ENCODE results near the gene EIPR1.

- no peak for TF ChIP-seq CTCF (IDR thresholded peaks at IDR 0.05; ENCODE audit: extremely low read depth in 1 of 2, insufficient read depth in 1 of 2, low read depth in 1 of 2, low read length in 2 of 2)
- no peak for TF ChIP-seq POLR2A (IDR thresholded peaks at IDR 0.05; ENCODE audit: low read depth, low read length)
- TF ChIP-seq EZH2 (IDR thresholded peaks at IDR 0.05; ENCODE audit: borderline replicate concordance, low read depth, low read length, severe bottlenecking): no peak
- no peak for TF ChIP-seq MAX (IDR thresholded peaks at IDR 0.05; ENCODE audit: insufficient read depth, insufficient read length)
- no peak for TF ChIP-seq MYC (IDR thresholded peaks at IDR 0.05; ENCODE audit: low read depth, low read length)
These were observed 109.0 kb downstream of the EIPR1 start for GRCh38 chr2:3268705-3269029.
